Measurements from ENCODE around the gene RNF152. TPM values are rescaled to one million over a fixed set of nuclear protein-coding genes. Genes with fewer than 3 reads are reported as not detected.

Gene RNF152
- total RNA-seq, result 10.0 and 11.6 TPM in 2 replicates

GRCh38 chr18:61892683-61893308 lies at the start of gene RNF152:
TSS of gene RNF152 (minus strand) at chr18:61893007. CDS start at chr18:61816463, 76,544 bp downstream.

